Smooth muscle cell (in vitro differentiated cells): Measurements from ENCODE around the gene GDA. TPM values are rescaled to one million over a fixed set of nuclear protein-coding genes. Genes with fewer than 3 reads are reported as not detected.

Experiments used
- DNase-seq: peaks from one replicate; lab custom pipeline; 2025; ENCODE audit not compliant: unreplicated experiment; lab: John Stamatoyannopoulos, UW
- H2AFZ ChIP-seq: fragments of 200-600 bp; sonication (generic); 2 replicates; pipeline ENCODE4 v1.6.0; 2016; ENCODE audit warnings: antibody characterized with exemption, low read depth, mild to moderate bottlenecking
- H3F3A ChIP-seq: fragments of 200-600 bp; sonication (generic); 2 replicates; pipeline ENCODE4 v1.6.0; 2017; ENCODE audit warnings: antibody characterized with exemption, low read depth
- H3K27ac ChIP-seq: fragments of 200-600 bp; sonication (generic); 2 replicates; pipeline ENCODE4 v1.5.1; 2016; ENCODE audit warnings: low read depth, mild to moderate bottlenecking
- H3K27me3 ChIP-seq: fragments of 200-600 bp; sonication (generic); 2 replicates; pipeline ENCODE4 v1.6.1; 2016; ENCODE audit warnings: low read depth, mild to moderate bottlenecking
- H3K36me3 ChIP-seq: fragments of 200-600 bp; sonication (generic); 2 replicates; pipeline ENCODE4 v1.5.1; 2016; ENCODE audit warnings: low read depth
- H3K4me1 ChIP-seq: fragments of 200-600 bp; sonication (generic); 2 replicates; pipeline ENCODE4 v1.5.1; 2016; ENCODE audit warnings: low read depth
- H3K4me2 ChIP-seq: fragments of 200-600 bp; sonication (generic); 2 replicates; pipeline ENCODE4 v1.6.0; 2016; ENCODE audit warnings: mild to moderate bottlenecking
- H3K4me3 ChIP-seq: fragments of 200-600 bp; sonication (generic); 2 replicates; pipeline ENCODE4 v1.5.1; 2016; ENCODE audit warnings: mild to moderate bottlenecking
- H3K79me2 ChIP-seq: fragments of 200-600 bp; sonication (generic); 2 replicates; pipeline ENCODE4 v1.6.0; 2016; ENCODE audit warnings: low read depth, mild to moderate bottlenecking
- H3K9ac ChIP-seq: fragments of 200-600 bp; sonication (generic); 2 replicates; pipeline ENCODE4 v1.6.0; 2016; ENCODE audit warnings: low read depth
- H3K9me3 ChIP-seq: fragments of 200-600 bp; sonication (generic); replicated peaks from 2 replicates; pipeline ENCODE4 v1.5.1; 2016; ENCODE audit warnings: low read depth
- H4K20me1 ChIP-seq: fragments of 200-600 bp; sonication (generic); 2 replicates; pipeline ENCODE4 v1.6.0; 2016; ENCODE audit warnings: low read depth
- WGBS: methylation state at CpG from one replicate; pipeline ENCODE4 v1.1.7; 2016; ENCODE audit warnings: low lambda C conversion rate; 5-methylcytosine and 5-hydroxymethylcytosine counted together
- polyA plus RNA-seq: library from polyadenylated mRNA; unstranded; fragments of >200 nt; fragmentation: Nextera tagmentation; extraction: Ambion mirVana; gene quantifications from 2 replicates; pipeline ENCODE4 v1.2.1, GENCODE V29; 2016
- total RNA-seq: library from RNA; depleted of rRNA; stranded (reverse); fragments of >200 nt; gene quantifications from 2 replicates; pipeline ENCODE4 v1.2.3, GENCODE V29; 2014
- TF ChIP-seq, protein P1 (sequence below): fragments of 200-600 bp; sonication (generic); IDR thresholded peaks from 2 replicates; pipeline ENCODE4 v1.5.1; 2017; ENCODE audit warnings: borderline replicate concordance, mild to moderate bottlenecking, antibody characterized with exemption; ENCODE audit not compliant: insufficient read depth, poor library complexity, severe bottlenecking

Gene GDA
- total and polyA plus RNA-seq, 2 experiments from 2014 or later: 1.4 to 10.3 TPM

DNA sequence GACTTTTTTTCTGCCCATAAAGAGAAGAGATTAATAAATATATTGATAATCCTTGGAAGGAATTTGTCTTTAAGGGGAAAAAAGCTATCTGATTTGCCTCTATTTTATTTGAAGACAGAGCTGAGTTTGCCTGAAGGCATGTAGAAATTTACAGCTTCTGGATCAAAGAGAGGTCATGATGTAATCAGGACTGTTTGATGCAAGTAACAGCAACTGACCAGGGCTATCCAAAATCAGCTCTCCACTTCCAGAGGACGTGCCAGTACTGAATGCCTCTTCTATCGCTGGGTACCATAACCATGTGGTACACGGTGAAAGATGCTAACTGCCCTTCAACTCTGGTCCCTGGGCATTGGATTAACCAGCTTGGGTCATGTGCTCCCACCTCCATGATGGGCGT lies 125.2 kb downstream of the GDA start:
- 89% methylated on average over 4 of the region's 4 CpGs for WGBS
- no peaks in the 10 kb centered on the region for H3K27me3 ChIP-seq
- H4K20me1 ChIP-seq: no peaks in the 10 kb centered on the region
- TF ChIP-seq, protein P1, sequence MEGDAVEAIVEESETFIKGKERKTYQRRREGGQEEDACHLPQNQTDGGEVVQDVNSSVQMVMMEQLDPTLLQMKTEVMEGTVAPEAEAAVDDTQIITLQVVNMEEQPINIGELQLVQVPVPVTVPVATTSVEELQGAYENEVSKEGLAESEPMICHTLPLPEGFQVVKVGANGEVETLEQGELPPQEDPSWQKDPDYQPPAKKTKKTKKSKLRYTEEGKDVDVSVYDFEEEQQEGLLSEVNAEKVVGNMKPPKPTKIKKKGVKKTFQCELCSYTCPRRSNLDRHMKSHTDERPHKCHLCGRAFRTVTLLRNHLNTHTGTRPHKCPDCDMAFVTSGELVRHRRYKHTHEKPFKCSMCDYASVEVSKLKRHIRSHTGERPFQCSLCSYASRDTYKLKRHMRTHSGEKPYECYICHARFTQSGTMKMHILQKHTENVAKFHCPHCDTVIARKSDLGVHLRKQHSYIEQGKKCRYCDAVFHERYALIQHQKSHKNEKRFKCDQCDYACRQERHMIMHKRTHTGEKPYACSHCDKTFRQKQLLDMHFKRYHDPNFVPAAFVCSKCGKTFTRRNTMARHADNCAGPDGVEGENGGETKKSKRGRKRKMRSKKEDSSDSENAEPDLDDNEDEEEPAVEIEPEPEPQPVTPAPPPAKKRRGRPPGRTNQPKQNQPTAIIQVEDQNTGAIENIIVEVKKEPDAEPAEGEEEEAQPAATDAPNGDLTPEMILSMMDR: no peak
- H3K4me1 ChIP-seq: no peaks in the 10 kb centered on the region
- no peaks in the 10 kb centered on the region for H3K36me3 ChIP-seq
- no peaks in the 10 kb centered on the region for H3K79me2 ChIP-seq
- H2AFZ ChIP-seq: no peak overlapping the region
- H3F3A ChIP-seq: no peaks in the 10 kb centered on the region
- no peak for DNase-seq
- no peak overlapping the region for H3K4me3 ChIP-seq
- no peaks in the 10 kb centered on the region for H3K9me3 ChIP-seq
- no peak overlapping the region for H3K27ac ChIP-seq
- no peak overlapping the region for H3K4me2 ChIP-seq
- H3K9ac ChIP-seq: no peak overlapping the region

DNA sequence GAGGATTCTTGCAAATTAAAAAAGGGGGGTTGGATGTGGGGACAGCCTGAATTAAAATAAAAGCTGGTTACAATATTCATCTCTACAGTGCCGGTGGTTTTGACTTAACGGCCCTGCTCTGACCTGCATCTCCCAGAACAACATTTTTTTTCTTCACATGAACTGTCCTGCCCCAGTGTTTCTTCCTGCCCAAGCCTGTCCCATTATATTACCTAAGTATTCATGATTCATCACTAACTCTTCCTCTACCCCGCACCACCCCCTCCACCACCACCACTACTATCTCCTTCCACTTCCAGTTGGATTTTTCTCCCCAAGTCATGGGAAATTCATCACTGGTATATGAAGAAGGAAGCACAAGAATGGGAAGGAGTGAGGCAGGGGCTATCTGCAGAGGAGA lies 125.7 kb downstream of the GDA start:
- no peak for DNase-seq

DNA sequence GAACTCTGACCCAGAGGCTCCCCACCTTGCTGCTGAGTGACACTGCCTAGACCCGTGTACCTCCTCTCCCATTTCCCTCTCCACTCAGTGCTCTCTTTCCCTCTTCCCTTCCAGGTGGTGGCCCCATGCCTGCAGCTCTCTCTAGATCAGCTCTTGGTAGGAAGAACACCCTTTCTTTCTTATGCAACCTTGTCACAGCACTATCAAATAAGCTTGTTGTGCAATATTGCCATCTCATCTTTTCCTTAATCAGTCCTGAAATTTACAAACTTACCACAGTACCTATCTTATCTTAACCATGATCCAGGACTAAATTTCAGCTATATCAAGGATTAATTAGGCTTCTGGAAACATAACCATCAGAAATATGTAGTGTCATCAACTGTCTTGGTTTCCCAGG lies 127.2 kb downstream of the GDA start:
- H2AFZ ChIP-seq: no peak overlapping the region
- no peaks in the 10 kb centered on the region for H3K27me3 ChIP-seq
- H3K4me3 ChIP-seq: no peak overlapping the region
- no peaks in the 10 kb centered on the region for H3K9me3 ChIP-seq
- no peaks in the 10 kb centered on the region for H4K20me1 ChIP-seq
- no peak overlapping the region for H3K4me2 ChIP-seq
- H3K4me1 ChIP-seq: no peaks in the 10 kb centered on the region
- TF ChIP-seq, protein P1: no peak
- H3K36me3 ChIP-seq: no peaks in the 10 kb centered on the region
- H3F3A ChIP-seq: no peaks in the 10 kb centered on the region
- no peak for DNase-seq
- H3K79me2 ChIP-seq: no peaks in the 10 kb centered on the region
- 82% methylated on average over 1 of the region's 1 CpG for WGBS
- H3K9ac ChIP-seq: no peak overlapping the region
- no peak overlapping the region for H3K27ac ChIP-seq

More for the DNA sequence above, 125.7 kb downstream of the GDA start:
- H3K9ac ChIP-seq: no peak overlapping the region
- no peaks in the 10 kb centered on the region for H3K4me1 ChIP-seq
- H3K79me2 ChIP-seq: no peaks in the 10 kb centered on the region
- no peak overlapping the region for H2AFZ ChIP-seq
- no peak overlapping the region for H3K27ac ChIP-seq
- H4K20me1 ChIP-seq: no peaks in the 10 kb centered on the region
- no peak overlapping the region for H3K4me3 ChIP-seq
- no peaks in the 10 kb centered on the region for H3K36me3 ChIP-seq
- 69% methylated on average over 3 of the region's 3 CpGs for WGBS
- H3K4me2 ChIP-seq: no peak overlapping the region
- H3F3A ChIP-seq: no peaks in the 10 kb centered on the region
- no peaks in the 10 kb centered on the region for H3K27me3 ChIP-seq
- TF ChIP-seq, protein P1: no peak
- no peaks in the 10 kb centered on the region for H3K9me3 ChIP-seq

DNA sequence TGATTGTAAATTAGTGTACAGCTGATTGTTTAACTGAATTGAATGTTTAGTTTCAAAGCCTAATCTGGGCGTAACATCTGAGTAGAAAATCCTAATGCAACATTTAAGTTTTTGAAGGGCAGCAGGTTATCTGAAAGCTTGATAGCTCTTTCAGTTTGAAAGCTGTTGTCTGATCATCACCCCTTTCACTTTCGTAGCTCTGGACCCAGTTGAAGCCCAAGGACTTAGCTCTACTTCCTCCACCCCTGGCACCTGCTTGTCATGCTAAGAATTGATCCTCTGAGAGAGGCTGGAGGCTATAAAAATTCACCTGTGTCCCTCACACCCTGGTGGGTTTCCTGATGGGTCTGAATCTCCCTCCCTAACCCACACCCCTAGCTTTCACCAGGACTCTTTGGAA lies 129.7 kb downstream of the GDA start:
- WGBS: 94% methylated on average over 2 of the region's 2 CpGs
- H3K36me3 ChIP-seq: no peaks in the 10 kb centered on the region
- no peaks in the 10 kb centered on the region for H3K27me3 ChIP-seq
- H4K20me1 ChIP-seq: no peaks in the 10 kb centered on the region
- no peaks in the 10 kb centered on the region for H3F3A ChIP-seq
- H3K9ac ChIP-seq: no peak overlapping the region
- no peak overlapping the region for H3K4me2 ChIP-seq
- no peak overlapping the region for H2AFZ ChIP-seq
- DNase-seq: no peak
- H3K4me3 ChIP-seq: no peak overlapping the region
- H3K27ac ChIP-seq: no peak overlapping the region
- H3K4me1 ChIP-seq: no peaks in the 10 kb centered on the region
- no peaks in the 10 kb centered on the region for H3K9me3 ChIP-seq
- no peaks in the 10 kb centered on the region for H3K79me2 ChIP-seq
- TF ChIP-seq, protein P1: no peak
